Fibroblast of upper back skin (primary cell): ENCODE measurements around the gene MAGEC2.

Source experiments
- DNase-seq: peaks from one replicate; pipeline ENCODE4 v3.0.0-alpha.2; 2013

MAGEC2 gene, protein sequence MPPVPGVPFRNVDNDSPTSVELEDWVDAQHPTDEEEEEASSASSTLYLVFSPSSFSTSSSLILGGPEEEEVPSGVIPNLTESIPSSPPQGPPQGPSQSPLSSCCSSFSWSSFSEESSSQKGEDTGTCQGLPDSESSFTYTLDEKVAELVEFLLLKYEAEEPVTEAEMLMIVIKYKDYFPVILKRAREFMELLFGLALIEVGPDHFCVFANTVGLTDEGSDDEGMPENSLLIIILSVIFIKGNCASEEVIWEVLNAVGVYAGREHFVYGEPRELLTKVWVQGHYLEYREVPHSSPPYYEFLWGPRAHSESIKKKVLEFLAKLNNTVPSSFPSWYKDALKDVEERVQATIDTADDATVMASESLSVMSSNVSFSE

DNA sequence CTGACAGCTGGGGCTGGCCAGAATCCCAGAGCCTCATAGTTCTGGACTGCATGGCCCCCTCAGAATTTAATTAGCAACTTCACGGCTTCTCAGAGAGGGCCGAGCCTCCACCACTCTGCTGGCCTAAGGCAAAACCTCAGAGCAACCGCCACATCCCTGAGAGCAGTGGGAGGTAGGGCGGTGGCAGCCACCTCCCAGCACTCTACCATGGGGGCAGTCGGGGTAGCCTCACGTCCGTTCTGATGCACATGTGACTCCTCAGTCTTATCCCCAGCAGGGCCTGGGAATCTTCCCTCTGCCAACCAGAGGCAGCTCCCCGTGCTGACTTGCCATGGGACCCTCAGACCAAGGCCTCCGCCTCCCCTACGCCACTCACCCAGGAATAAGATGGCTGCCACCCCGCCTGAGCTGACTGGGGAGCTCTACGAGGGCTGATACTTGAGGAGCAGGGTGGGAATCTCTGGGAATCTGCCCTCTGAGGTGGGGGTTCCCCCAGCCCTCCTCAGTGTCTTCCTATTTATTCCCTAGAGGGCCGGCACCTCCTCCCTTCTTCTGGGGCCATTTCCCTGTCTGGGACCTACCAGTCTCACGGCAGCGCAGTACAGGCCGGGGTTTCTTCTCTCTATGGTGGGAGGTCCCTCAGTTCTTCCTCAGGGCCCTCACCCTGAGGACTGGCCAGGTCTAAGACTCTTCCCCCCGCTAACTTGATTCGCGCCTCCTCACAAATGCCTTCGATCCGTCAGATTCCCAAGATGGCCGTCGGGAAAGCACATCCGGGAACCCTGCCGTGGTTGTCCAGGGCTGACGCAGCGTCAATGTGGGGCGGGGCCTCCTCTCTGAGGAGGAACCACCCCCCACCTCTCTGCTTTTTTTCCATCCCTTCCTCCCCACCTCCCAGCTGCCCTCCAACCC, at the start of gene MAGEC2:
Gene MAGEC2, minus strand, starts transcription at position 769 of the 912 bp plus-strand sequence. CDS start 1,303 bp downstream, outside the sequence.
- DNase-seq, result no peak

DNA sequence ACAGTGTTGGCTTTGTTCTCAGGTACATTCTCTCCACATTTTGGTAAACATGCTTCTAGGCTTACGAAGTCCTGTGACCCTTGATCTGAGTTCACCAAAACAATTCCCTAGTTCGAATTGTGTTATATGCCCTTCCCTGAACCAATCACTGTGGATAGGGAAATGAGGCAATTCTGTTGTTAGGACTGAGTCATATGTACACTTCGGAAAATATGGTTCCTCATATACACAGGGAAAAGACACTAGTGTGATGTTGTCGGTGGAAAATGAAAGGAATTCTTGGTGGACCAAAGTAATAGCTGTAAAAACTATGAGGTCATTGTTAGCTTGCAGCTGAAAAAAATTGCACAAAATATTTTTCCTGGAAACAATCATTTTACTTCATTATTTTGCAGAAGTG, 46.6 kb upstream of the MAGEC2 start:
- DNase-seq, result peak; percentile 0

DNA sequence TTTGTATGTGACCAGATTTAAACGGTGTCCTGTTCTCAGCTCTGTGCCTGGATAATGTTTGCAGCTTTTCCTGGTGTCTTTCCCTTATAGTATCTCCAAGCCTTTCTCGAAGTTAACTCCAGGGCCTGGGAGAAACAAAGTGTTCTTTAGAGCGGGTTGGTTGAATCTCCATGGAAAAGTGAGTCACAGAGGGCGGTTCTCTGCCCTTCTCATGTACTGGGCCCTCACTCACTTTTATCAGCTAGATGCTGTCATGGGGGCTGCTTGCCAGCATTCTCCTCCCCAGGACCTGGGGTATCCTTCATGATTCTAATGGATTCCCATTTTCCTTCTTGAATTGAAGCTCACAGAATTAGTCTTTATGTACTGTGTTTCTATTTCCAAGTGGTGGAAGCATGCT, 46.1 kb upstream of the MAGEC2 start:
- DNase-seq, result no peak

DNA sequence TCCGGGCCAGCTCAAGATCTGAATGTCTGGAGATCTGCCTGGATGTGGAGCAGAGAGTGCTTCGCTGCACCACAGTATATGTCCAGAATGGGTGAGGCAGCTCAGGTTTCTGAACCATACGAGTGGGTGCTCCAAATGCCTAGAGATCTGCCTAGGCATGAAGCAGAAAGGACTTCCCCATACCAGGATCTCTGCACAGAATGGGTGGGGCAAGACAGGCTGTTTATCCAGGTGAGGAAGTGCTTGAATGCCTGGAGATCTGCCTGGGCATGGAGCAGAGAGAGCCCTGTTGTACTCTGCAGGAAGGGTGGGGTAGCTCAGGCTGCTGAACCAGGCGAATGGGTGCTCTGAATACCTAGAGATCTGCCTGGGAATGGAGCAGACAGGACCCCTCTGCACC, 45.4 kb upstream of the MAGEC2 start:
- DNase-seq, result no peak

DNA sequence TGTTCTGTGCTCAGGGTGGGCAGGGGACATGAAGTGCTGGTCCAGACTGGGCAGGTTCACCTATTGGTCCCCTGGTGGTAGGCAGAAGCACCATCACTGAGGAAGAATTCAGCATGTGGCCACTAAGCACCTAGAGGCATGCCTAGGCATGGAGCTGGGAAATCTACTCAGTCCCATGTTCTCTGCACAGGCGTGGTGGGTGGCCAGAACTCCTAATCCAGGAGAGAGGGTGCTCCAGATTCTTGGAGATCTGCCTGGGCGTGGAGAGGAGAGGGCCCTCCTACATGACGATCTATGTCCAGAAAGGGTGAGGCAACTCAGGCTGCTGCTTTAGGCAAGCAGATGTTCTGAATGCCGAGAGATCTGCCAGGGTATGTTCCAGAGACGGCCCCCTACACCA, 44.6 kb upstream of the MAGEC2 start:
- DNase-seq, result no peak

DNA sequence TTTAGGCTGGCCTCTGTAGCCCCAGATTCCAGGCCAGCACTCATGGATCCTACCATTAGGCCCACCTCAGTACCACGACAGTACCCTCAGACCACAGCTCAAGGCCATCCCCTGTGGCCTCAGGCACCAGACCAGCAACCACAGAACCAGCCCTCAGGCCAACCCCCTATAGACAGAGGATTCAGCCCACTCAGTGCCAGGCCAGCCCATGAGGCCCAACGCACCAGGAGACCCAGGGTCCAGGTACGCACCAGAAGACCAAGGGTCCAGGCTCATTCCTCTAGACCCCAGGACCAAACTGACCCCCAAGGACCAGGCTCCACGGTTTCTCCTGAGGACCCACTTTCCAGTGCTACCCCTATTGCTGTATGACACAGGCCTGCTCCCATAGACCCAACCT, 39.5 kb upstream of the MAGEC2 start:
- DNase-seq, result no peak

DNA sequence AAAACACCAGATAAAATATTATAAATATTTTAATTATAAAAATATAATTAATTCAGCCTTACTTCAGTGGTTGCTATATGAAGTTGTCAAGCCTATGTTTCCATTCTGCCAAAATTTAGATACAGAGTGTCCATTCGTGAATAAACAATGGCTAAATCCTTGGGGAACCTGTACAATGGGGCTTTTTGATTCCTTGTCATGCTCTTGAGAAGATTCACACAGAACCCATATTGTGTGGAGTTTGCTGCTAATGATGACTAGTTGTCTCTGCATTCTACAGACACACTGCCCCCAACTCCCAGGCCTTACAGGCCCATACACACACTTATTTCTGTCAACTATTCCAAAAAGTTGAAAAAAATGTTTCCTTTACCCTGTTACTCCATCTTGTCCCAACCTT, 33.4 kb upstream of the MAGEC2 start:
- no peak for DNase-seq

DNA sequence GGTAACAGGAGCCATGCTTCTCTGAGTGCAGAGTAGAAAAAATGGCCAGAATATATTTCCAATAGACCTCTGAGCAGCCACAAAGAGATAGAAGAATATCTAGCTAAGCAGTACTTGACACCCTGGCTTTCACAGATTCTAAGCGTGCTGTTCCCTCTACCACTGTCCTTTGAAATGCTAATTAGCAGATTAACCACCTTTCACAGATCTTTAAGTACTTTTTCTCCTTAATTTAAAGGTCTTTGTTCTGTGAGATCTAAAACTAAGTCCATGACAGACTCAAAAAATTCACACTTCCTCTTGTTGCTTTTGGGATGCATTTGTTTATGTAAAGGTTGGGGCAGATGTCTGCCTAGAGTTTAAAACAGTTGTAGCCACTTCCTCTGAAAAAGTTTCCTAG, 28.3 kb upstream of the MAGEC2 start:
- no peak for DNase-seq

DNA sequence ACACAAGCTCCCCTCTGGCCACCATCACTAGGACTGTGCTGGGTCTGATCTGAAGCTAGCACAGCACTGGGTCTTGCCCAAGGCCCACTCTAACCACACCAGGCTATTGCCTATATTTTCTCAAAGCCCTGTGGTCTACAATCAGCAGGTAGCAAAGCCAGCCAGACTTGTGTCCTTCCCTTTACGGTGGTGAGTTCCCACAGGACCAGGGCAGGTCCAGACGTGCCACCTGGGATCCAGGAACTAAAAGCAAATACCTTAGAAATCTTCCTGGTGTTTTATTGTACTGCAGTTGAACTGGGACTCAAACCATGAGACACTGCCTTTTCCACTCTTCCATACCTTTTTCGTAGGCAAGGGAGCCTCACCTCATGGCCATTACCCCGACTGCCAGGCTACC, 9.0 kb upstream of the MAGEC2 start:
- no peak for DNase-seq

DNA sequence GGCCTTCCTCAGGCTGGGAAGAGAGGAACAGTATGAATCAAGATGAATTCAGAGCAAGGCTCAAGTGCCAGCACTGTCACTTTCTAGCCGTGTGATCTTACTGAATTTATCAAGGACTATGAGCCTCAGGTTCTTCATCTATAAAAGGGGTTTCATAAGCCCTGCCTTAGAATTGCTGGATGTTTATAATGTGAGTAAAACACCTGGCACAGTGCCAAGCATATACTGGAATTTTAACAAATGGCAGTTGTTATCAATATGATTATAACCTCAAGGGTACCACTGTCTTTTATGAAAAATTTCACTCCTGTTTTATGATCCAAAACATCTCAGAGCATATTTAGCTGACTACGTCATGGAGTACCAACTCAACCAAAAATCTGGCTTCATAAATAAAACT, 4.0 kb downstream of the MAGEC2 start:
- DNase-seq, result no peak

DNA sequence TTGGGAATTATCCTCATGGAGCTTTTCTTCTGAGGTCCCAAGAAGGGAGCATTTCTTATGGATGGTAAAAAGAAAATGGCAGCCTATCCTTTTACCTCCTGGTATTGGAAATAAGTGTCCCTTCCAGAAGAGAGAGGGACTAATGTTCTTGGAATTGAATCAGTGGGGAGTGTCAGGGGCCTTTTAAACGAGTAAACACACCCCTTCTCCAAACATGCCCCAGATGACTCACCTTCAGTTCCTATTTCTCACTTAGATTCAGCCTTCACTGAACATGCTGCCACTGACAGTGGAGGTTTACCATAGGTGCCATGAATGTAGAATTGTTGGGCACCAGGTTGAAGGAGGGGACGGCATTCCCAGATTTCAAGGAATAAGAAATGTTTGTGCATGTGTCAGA, 19.0 kb downstream of the MAGEC2 start:
- no peak for DNase-seq

DNA sequence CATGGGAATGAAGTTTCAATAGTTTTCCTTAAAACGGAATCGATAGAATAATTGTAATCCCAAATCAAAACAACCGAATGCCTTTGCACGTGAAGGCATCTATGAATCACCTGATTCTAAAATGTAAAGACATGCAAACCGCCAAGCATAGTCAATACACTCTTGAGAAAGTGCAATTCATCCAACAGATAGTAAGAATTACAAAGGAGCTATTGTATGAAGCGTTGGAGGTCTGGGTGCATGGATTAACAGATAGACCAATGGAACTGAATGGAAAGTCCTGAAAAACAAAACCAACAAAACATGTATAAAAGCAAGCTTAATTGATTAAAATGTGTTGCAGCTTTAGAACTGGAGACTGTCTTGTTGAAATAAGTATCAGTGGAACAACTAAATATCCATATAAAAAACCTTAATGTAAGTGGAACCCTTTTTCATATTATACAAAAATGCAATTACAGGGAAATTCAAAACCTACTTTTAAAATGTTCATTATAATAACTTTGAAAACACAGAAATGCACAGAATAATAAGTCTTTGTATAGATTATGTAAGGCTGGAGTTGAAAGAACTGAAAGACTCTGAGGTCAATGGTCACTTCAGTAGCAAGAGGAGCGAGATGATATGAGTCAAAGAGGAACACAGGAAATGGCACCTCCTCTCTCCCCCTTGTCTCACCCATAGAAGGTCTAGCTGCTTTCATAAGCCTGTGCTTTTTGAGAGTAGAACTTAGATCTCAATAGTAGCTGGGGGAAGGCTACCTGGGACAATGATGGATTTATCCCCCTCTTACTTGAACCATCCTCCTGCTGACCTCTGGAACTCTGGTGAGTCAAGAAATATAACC, 20.1 kb downstream of the MAGEC2 start:
- no peak for DNase-seq

DNA sequence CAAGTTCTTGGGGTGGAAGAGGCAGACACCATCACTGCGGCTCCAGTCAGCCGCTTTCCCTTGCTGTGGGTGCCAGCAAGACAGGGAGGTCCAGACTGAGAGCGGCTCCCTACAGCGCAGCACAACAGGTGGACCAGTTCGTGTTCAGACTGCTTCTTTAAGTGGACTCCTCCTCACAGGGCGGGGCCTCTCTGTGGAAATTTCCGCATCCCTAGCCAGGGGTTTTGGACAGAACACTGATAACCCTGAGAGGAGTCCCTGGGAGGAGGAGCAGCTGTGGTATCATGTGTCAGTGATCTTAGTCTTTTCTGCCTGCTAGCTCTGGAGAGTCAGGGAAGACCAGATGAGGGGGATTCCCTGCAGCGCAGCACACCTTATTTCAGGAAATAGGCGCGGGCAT, 48.5 kb downstream of the MAGEC2 start:
- DNase-seq, result no peak
